T-helper 2 cell treated with Interferon-gamma antibody and Interleukin-4, amounts not matched to agents 100 ng/mL and 5 ng/mL, for 36 hours (primary cell): Measurements from ENCODE around the gene EIF4ENIF1. TPM values are rescaled to one million over a fixed set of nuclear protein-coding genes. Genes with fewer than 3 reads are reported as not detected.
"Not testable (repeated sequence)": the region's sequence is repeated elsewhere in the genome, so short reads cannot be mapped to it uniquely, and the experiment has no call there.

Experiments
- intact Hi-C: fragments of 100-400 bp; cut with micrococcal nuclease; formaldehyde crosslinking; loops from one replicate; pipeline ENCODE4 v1.15.1; 2023
- total RNA-seq: library from RNA; stranded (reverse); gene quantifications from 2 replicates; pipeline ENCODE4 v1.2.3, GENCODE V29; 2022

Gene EIF4ENIF1
- total RNA-seq, 1 donor from 2014 or later: 42.3 TPM

DNA sequence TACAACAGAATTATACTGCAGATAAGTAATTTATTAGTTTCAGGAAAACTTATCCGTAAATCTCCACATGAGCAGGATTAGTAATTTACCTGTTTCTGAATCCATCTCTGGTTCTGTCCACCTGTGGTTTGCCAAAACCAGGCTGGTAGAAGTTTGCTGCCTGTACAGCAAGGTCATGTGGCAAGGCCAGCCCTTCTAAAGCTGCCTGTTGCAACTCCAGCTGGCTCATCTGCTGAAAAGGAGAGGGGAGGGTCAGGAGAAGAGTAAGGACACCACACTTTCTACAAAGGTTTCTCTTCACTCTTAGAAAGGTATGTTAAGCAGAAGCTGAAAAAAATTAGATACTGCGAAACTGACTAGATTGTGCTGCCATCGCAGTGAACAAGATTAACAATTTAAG lies 42.3 kb downstream of the EIF4ENIF1 start:
- intact Hi-C loops: no loop called here

DNA sequence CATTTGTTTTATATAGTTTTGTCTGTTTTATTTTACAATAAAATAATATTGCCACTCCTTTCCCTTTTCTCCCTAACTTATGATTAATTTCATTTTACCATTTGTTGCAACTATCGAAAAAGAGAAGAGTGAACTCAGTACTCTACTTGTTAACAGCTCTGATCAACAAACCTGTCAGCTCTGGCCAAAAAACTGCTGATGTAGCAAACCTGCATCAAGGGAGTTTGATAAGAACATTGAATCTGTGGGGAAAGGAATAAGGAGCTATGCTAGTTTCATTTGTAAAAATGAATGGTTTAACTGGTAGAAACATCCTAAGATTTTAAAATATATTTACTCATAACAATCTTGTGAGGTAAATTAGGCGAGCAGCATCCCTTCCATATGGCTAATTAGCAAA lies 42.9 kb downstream of the EIF4ENIF1 start:
- intact Hi-C loops: no loop called here

DNA sequence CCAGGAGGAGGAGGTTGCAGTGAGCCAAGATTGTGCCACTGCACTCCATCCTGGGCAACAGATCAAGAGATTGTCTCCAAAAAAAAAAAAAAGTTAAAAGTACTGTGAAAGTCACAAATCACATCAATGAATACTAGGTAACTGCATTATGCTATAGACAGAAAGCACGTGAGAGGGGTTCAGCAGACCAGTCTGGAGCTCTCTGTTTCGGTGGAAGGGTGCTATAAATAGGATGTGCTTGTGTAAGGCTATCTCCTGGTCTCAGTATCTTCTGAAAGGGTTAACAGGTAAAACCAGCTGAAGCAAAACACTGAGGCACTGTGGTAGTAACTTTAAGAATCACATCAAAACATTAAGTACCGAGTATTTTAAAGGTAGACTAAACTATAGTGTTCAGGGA lies 43.4 kb downstream of the EIF4ENIF1 start:
- intact Hi-C loops: no loop called here

- intact Hi-C loops: no loop called here
Measured at GRCh38 chr22:31445642-31446041, 44.0 kb downstream of the EIF4ENIF1 start.

DNA sequence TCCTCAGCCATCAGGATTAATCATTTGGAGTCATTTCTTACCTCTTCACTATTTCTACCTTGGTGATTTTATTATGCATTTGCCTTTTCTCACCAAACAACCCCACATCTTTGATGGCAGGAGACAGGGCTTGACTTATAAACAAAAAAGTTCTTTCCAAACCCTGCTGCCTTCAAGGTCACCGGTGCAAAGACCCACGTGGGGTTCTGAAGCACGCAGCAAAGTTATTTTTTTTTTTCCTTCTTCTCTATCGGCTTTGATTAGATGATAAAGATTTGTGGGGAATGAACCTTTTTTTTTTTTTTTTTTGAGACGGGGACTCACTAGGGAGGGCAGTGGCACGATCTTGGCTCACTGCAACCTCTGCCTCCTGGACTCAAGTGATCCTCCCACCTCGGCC lies 46.1 kb downstream of the EIF4ENIF1 start:
- intact Hi-C loops: no loop called here

DNA sequence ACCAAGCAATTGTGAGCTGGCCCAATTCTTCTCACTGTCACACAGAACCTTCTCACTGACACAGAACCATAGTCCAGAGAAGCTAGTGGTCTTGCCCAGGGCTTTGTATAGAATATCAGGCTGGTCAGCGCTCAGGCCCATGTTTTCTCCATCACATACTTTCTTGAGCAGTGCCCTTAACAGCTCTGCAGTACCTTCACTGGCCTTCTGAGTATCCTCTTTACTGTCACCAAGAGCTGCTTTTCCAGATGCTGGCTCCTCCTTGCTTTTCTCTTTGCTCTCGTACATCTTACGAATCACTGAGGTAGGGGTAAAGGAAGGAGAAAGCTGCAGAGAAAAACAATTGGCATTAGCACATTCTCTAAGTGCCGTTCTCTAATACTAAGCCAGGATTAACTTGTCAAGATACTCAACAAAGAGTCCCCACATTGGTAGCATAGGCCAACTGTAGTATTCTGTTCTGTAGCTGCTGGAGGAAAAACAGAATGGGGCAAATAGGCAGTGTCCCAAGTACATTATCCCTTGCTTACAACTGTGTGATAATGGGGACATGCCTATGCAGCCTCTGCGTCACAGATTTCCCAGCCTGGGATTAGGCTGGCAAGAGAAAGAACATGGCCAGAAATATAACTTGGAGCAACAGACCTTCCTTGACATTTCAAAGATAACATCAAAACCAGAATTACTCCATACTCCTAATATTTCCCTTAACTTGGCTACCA lies 46.7 kb downstream of the EIF4ENIF1 start:
- intact Hi-C loops: no loop called here

DNA sequence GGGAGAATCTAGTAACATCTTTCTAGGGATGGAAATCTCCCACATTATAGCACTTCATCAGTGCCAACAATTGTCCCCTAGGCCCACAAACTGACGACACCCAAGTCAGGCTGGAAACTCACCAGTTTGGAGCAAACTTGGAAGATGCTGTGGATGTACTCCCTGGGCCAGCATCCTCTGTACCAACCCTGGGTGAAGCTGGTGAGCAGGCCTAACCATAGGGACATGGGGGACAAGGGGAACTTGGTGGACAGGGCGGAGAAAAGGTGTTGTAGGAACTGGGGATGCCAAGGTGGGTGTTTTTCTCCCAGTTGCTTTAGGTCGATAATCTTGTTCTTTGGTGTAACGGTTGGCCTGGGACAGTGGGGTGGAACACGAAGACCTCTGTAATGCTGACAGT lies 48.0 kb downstream of the EIF4ENIF1 start:
- intact Hi-C loops: no loop called here

DNA sequence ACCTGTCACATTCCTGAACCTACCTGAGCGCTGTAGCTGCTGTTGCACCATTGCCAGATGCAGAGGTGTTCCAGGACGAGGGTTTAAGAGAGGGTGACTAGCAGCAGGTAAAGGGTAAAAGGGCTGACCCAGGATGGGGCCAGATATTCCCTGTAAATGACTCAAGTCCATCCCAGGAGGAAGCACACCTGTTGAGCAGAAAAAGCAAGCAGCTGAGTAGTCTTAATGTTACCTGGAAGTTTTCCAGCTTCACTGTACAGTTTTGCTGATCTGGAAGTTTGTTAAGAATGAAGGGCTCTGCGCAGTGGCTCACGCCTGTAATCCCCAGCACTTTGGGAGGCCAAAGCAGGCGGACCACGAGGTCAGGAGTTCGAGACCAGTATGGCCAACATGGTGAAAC lies 49.0 kb downstream of the EIF4ENIF1 start:
- intact Hi-C loops: no loop called here

- intact Hi-C loops: no loop called here
Measured at GRCh38 chr22:31439808-31440207, 49.8 kb downstream of the EIF4ENIF1 start.

DNA sequence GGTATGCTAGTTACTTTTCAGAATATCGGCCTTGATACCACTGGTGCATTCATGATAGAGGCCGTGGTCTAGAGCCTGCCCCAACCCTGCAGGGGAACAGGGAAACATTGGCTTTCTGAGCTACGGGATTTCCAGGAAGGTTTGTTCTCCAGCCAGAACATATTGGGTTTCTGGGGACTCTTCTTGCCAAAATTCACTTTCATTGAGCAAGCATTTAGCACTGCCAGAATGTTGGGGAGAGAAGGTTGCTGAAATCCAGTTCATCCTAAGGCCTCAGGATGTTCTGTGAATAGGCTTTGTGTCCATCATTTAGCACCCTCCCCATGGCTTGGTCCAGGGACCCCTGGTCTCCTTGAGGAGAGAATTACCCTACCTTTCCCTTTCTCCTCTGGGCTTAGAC lies 53.5 kb downstream of the EIF4ENIF1 start:
- intact Hi-C loops: no loop called here

DNA sequence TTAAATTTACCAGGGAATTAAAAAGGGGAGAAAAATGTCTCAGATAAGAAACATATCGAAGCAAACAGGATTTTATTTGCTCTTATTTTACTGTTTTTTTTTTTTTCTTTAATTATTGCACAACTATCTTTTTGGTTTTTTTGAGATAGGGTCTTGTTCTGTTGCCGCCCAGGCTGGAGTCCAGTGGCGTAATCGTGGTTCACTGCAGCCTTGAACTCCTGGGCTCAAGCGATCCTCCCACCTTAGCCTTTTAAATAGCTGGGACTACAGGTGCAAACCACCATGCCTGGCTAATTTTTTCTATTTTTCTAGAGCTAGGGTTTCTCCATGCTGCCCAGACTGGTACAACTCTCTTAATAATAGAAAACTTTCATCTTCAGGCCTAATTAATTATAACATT lies 57.7 kb downstream of the EIF4ENIF1 start:
- intact Hi-C loops: no loop called here

- intact Hi-C loops: no loop called here
Measured at GRCh38 chr22:31425331-31426050, 64.2 kb downstream of the EIF4ENIF1 start.

GRCh38 chr22:31402350-31402749 lies 87.3 kb downstream of the EIF4ENIF1 start:
- intact Hi-C loops: not testable (repeated sequence)

DNA sequence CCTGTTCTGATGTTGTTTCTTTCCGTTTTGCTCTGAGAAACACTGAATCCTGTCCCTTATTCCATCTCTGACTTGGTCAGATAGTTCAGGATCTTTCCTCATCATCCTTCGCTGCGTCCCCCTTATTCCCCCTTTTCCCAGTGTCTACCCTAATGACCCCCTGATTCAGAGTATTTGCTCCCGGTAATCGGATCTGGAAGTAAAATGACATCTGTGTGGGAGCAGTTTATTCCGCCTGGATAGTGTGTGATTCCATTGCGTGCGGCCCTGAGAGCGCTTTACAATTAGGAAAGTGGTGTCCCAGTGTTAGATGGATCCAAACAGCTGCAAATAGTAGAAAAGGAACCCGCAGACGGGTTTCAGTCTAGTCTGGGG lies 89.6 kb downstream of the EIF4ENIF1 start:
- intact Hi-C loops: no loop called here

GRCh38 chr22:31399211-31400022 lies 90.2 kb downstream of the EIF4ENIF1 start, which contains the start of gene DRG1:
DRG1 (plus strand) TSS chr22:31399604; CDS start chr22:31399684, 80 bp downstream.
- intact Hi-C loops: loop anchor here (1.0 kb wide), 2 partner anchors 53 to 351 kb away; partner anchors contain the start of genes PATZ1 and PRR14L

GRCh38 chr22:31398231-31398630 lies 91.4 kb downstream of the EIF4ENIF1 start:
- intact Hi-C loops: no loop called here

GRCh38 chr22:31394326-31394725 lies 95.3 kb downstream of the EIF4ENIF1 start:
- intact Hi-C loops: no loop called here

DNA sequence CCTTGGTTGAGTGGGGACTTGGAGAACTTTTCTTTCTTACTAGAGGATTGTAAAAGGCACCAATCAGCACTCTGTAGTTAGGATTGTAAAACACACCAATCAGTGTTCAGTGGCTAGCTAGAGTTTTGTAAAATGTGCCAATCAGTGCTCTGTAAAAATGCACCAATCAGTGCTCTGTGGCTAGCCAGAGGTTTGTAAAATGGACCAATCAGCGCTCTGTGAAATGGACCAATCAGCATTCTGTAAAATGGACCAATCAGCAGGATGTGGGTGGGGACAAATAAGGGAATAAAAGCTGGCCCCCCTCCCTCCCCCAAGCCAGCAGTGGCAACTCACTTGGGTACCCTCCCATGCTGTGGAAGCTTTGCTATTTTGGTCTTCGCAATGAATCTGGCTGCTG lies 95.7 kb downstream of the EIF4ENIF1 start:
- intact Hi-C loops: no loop called here
